Hepatocyte (in vitro differentiated cells): Measurements from ENCODE around the gene B4GALT3. TPM values are rescaled to one million over a fixed set of nuclear protein-coding genes. Genes with fewer than 3 reads are reported as not detected.

Source experiments
- DNase-seq: peaks from one replicate; pipeline ENCODE4 v3.0.0-alpha.2; 2016; ENCODE audit warnings: low spot score
- H2AFZ ChIP-seq: fragments of 200-600 bp; sonication (generic); 2 replicates; pipeline ENCODE4 v1.6.0; 2016; ENCODE audit warnings: antibody characterized with exemption, mild to moderate bottlenecking
- H3K27ac ChIP-seq: fragments of 200-600 bp; sonication (generic); 2 replicates; pipeline ENCODE4 v1.5.1; 2016; ENCODE audit warnings: mild to moderate bottlenecking
- H3K27me3 ChIP-seq: fragments of 200-600 bp; sonication (generic); 2 replicates; pipeline ENCODE4 v1.6.1; 2016
- H3K36me3 ChIP-seq: fragments of 200-600 bp; sonication (generic); replicated peaks from 2 replicates; pipeline ENCODE4 v1.5.1; 2016; ENCODE audit warnings: low read depth; ENCODE audit not compliant: insufficient read depth
- H3K4me1 ChIP-seq: fragments of 200-600 bp; sonication (generic); 2 replicates; pipeline ENCODE4 v1.5.1; 2016; ENCODE audit warnings: mild to moderate bottlenecking, moderate library complexity; ENCODE audit not compliant: insufficient read depth
- H3K4me2 ChIP-seq: fragments of 200-600 bp; sonication (generic); 2 replicates; pipeline ENCODE4 v1.6.0; 2016
- H3K4me3 ChIP-seq: fragments of 200-600 bp; sonication (generic); 2 replicates; pipeline ENCODE4 v1.5.1; 2016; ENCODE audit warnings: mild to moderate bottlenecking
- H3K79me2 ChIP-seq: fragments of 200-600 bp; sonication (generic); 2 replicates; pipeline ENCODE4 v1.6.0; 2017; ENCODE audit warnings: mild to moderate bottlenecking
- H3K9me2 ChIP-seq: fragments of 200-600 bp; sonication (generic); replicated peaks from 2 replicates; pipeline ENCODE4 v1.6.0; 2017; ENCODE audit warnings: mild to moderate bottlenecking; ENCODE audit not compliant: insufficient read depth
- H3K9me3 ChIP-seq: fragments of 200-600 bp; sonication (generic); 2 replicates; pipeline ENCODE4 v1.5.1; 2016; ENCODE audit warnings: low read depth, mild to moderate bottlenecking
- H4K20me1 ChIP-seq: fragments of 200-600 bp; sonication (generic); 2 replicates; pipeline ENCODE4 v1.6.0; 2016; ENCODE audit warnings: mild to moderate bottlenecking; ENCODE audit not compliant: insufficient read depth, poor library complexity, severe bottlenecking
- CTCF ChIP-seq: fragments of 200-600 bp; sonication (generic); IDR thresholded peaks from 2 replicates; pipeline ENCODE4 v1.5.1; 2016; ENCODE audit warnings: antibody characterized with exemption, mild to moderate bottlenecking; ENCODE audit not compliant: poor library complexity
- EZH2 ChIP-seq: fragments of 200-600 bp; sonication (generic); IDR thresholded peaks from 2 replicates; pipeline ENCODE4 v1.6.1; 2016; ENCODE audit warnings: antibody characterized with exemption, mild to moderate bottlenecking, borderline replicate concordance
- EZH2phosphoT487 ChIP-seq: fragments of 200-600 bp; sonication (generic); IDR thresholded peaks from one replicate; pipeline ENCODE4 v1.6.1; 2018; ENCODE audit warnings: antibody characterized with exemption, mild to moderate bottlenecking, low read depth, moderate library complexity; ENCODE audit not compliant: unreplicated experiment, severe bottlenecking
- WGBS: methylation state at CpG from one replicate; pipeline ENCODE4 v1.1.6; 2016; ENCODE audit warnings: low lambda C conversion rate; ENCODE audit errors: missing lambda C conversion rate; 5-methylcytosine and 5-hydroxymethylcytosine counted together
- polyA plus RNA-seq: library from polyadenylated mRNA; unstranded; fragments of >200 nt; fragmentation: Nextera tagmentation; extraction: Ambion mirVana; gene quantifications from 2 replicates; pipeline ENCODE4 v1.2.1, GENCODE V29; 2016
- total RNA-seq: library from RNA; depleted of rRNA; stranded (reverse); fragments of >200 nt; gene quantifications from 2 replicates; pipeline ENCODE4 v1.2.3, GENCODE V29; 2014

The B4GALT3 gene
- total and polyA plus RNA-seq, 2 experiments from 2014 or later = 32.2 to 56.9 TPM

GRCh38 chr1:161187311-161187710, 10.0 kb upstream of the B4GALT3 start:
- H3K9me2 ChIP-seq = no peaks in the 10 kb centered on the region
- H2AFZ ChIP-seq = no peak overlapping the region
- no peak for TF ChIP-seq EZH2
- no peak for TF ChIP-seq CTCF
- TF ChIP-seq EZH2phosphoT487 = no peak
- no peaks in the 10 kb centered on the region for H3K4me1 ChIP-seq
- H3K4me2 ChIP-seq = no peak overlapping the region
- no peak for DNase-seq
- H3K27ac ChIP-seq = peak overlapping the region; percentile 58
- no peaks in the 10 kb centered on the region for H3K27me3 ChIP-seq
- no peak overlapping the region for H3K4me3 ChIP-seq
- no peaks in the 10 kb centered on the region for H3K36me3 ChIP-seq
- H3K79me2 ChIP-seq = no peaks in the 10 kb centered on the region
- WGBS = 81% methylated on average over 3 of the region's 3 CpGs
- H4K20me1 ChIP-seq = no peaks in the 10 kb centered on the region
- no peaks in the 10 kb centered on the region for H3K9me3 ChIP-seq

- Histone ChIP-seq H3K27me3 (no peaks in the 10 kb centered on the region), H3K36me3 (no peaks in the 10 kb centered on the region), H3K4me3 (no peak overlapping the region), H3K9me3 (no peaks in the 10 kb centered on the region), H3K4me1 (no peaks in the 10 kb centered on the region), H3K79me2 (no peaks in the 10 kb centered on the region), H3K27ac (no peak overlapping the region), H2AFZ (no peak overlapping the region), H4K20me1 (no peaks in the 10 kb centered on the region), H3K9me2 (no peaks in the 10 kb centered on the region), H3K4me2 (no peak overlapping the region)
- TF ChIP-seq EZH2phosphoT487 = no peak
- no peak for TF ChIP-seq CTCF
- no peak for TF ChIP-seq EZH2
- no peak for DNase-seq
- WGBS = 72% methylated on average over 2 of the region's 2 CpGs
Measured at GRCh38 chr1:161185732-161186311, 8.5 kb upstream of the B4GALT3 start.

GRCh38 chr1:161185282-161185682, 8.0 kb upstream of the B4GALT3 start:
- no peak for DNase-seq
- no peak overlapping the region for H3K4me2 ChIP-seq
- WGBS = 57% methylated on average over 3 of the region's 3 CpGs

More at GRCh38 chr1:161185282-161185682, 8.0 kb upstream of the B4GALT3 start:
- Histone ChIP-seq H3K9me2 (no peaks in the 10 kb centered on the region), H3K9me3 (no peaks in the 10 kb centered on the region), H3K27me3 (no peaks in the 10 kb centered on the region), H3K27ac (no peak overlapping the region), H4K20me1 (no peaks in the 10 kb centered on the region), H2AFZ (no peak overlapping the region), H3K4me3 (no peak overlapping the region), H3K4me1 (no peaks in the 10 kb centered on the region), H3K36me3 (no peaks in the 10 kb centered on the region), H3K79me2 (no peaks in the 10 kb centered on the region)
- TF ChIP-seq EZH2phosphoT487 = no peak
- no peak for TF ChIP-seq CTCF
- no peak for TF ChIP-seq EZH2
